ENCODE measurements around the gene PRR23E. TPM values are rescaled to one million over a fixed set of nuclear protein-coding genes. Genes with fewer than 3 reads are reported as not detected.

The PRR23E gene
- total and polyA plus RNA-seq, 12 donors = not detected

- TF ChIP-seq CTCF (IDR thresholded peaks at IDR 0.05) (no peak), POLR2A (IDR thresholded peaks at IDR 0.05) (no peak)
- no peak overlapping the region for H3K4me3 ChIP-seq
- H3K27ac ChIP-seq = no peak overlapping the region
- 47 to 79% (median 64%) methylated on average over 2 of the region's 2 CpGs for WGBS, 4 donors
- H3K27me3 ChIP-seq = peaks cover 4% of the 10 kb centered on the region
- intact Hi-C loops (cut with DNase I) = no loop called here
- no peaks in the 10 kb centered on the region for H3K36me3 ChIP-seq (replicated peaks in 1 of 2)
- H3K4me1 ChIP-seq (replicated peaks in 1 of 2) = no peaks in the 10 kb centered on the region
- no peaks in the 10 kb centered on the region for H3K9me3 ChIP-seq (replicated peaks in 1 of 3)
- peak in 2 of 7 donors; percentile 32 to 47 for DNase-seq
These were observed 40.8 kb upstream of the PRR23E start for GRCh38 chr3:127151992-127152650.

- H3K27me3 ChIP-seq = peaks cover 4% of the 10 kb centered on the region
- H3K9me3 ChIP-seq (replicated peaks in 1 of 3) = no peaks in the 10 kb centered on the region
- no peaks in the 10 kb centered on the region for H3K36me3 ChIP-seq (replicated peaks in 1 of 2)
- no peaks in the 10 kb centered on the region for H3K4me1 ChIP-seq (replicated peaks in 1 of 2)
- no peak for TF ChIP-seq POLR2A (IDR thresholded peaks at IDR 0.05)
- TF ChIP-seq CTCF (IDR thresholded peaks at IDR 0.05) = no peak
- intact Hi-C loops (cut with DNase I) = no loop called here
- no peak overlapping the region for H3K4me3 ChIP-seq
- H3K27ac ChIP-seq = no peak overlapping the region
- WGBS, 4 donors = 88 to 97% (median 93%) methylated on average over 5 to 10 of the region's 10 CpGs
- DNase-seq = peak in 1 of 7 donors; percentile 39
These were observed 40.0 kb upstream of the PRR23E start for GRCh38 chr3:127152684-127153505.

- Histone ChIP-seq H3K9me3 (replicated peaks in 1 of 3) (no peaks in the 10 kb centered on the region), H3K4me1 (replicated peaks in 1 of 2) (no peaks in the 10 kb centered on the region), H3K36me3 (replicated peaks in 1 of 2) (no peaks in the 10 kb centered on the region), H3K4me3 (no peak overlapping the region), H3K27me3 (peaks cover 4% of the 10 kb centered on the region), H3K27ac (no peak overlapping the region)
- 84 to 100% (median 90%) methylated on average over 2 to 5 of the region's 5 CpGs for WGBS, 4 donors
- TF ChIP-seq POLR2A (IDR thresholded peaks at IDR 0.05) (no peak), CTCF (IDR thresholded peaks at IDR 0.05) (no peak)
- intact Hi-C loops (cut with DNase I) = no loop called here
- no peak for DNase-seq
These were observed 39.5 kb upstream of the PRR23E start for GRCh38 chr3:127153506-127153815.

- H3K36me3 ChIP-seq (replicated peaks in 1 of 2) = no peaks in the 10 kb centered on the region
- TF ChIP-seq POLR2A (IDR thresholded peaks at IDR 0.05) (no peak), CTCF (IDR thresholded peaks at IDR 0.05) (no peak)
- WGBS, 4 donors = 63 to 73% (median 68%) methylated on average over 12 to 16 of the region's 16 CpGs
- no peak overlapping the region for H3K27ac ChIP-seq
- H3K9me3 ChIP-seq (replicated peaks in 1 of 3) = no peaks in the 10 kb centered on the region
- no peak overlapping the region for H3K4me3 ChIP-seq
- intact Hi-C loops (cut with DNase I) = no loop called here
- DNase-seq = no peak
- no peaks in the 10 kb centered on the region for H3K4me1 ChIP-seq (replicated peaks in 1 of 2)
- H3K27me3 ChIP-seq = peaks cover 5% of the 10 kb centered on the region
These were observed 36.4 kb upstream of the PRR23E start for GRCh38 chr3:127156338-127157050.
